ENCODE measurements around the gene SUFU.

SUFU gene

DNA sequence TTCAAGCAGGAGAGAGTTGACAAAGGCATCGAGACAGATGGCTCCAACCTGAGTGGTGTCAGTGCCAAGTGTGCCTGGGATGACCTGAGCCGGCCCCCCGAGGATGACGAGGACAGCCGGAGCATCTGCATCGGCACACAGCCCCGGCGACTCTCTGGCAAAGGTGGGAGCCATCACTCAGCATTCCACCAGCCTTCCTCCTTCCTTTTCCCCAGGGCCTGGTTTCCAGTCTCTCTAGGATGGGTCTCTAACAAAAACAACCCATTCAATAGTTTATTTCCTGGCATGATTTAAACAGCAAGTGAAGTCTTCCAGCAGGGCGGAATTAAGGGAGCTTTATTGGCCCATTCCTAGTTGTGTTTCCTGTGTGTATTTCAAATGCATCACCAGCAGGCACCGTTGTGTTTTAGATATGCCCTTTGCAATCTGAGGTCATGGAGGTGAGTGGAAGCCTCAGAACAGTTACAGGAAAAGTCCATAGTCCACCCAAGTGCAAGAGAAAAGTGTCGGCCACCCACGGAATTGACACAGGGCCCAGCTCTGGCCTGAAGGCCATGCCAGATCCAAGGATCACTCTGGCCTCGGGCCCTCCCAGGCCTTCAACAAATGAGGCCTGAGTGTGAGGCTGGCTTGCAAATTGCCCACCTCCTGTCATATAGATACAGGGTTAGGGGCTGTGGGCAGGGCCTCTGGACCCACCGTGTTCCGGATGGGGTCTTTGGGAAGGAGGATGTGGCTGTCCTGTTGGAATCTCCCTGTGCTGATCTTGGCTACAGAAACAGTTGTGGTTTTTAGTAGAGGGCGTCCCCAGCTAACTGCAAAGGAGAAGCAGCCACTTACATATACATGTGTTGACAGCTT, 93.6 kb downstream of the SUFU start:
- DNase-seq (ENCODE audit: low spot score) = peak; percentile 23

DNA sequence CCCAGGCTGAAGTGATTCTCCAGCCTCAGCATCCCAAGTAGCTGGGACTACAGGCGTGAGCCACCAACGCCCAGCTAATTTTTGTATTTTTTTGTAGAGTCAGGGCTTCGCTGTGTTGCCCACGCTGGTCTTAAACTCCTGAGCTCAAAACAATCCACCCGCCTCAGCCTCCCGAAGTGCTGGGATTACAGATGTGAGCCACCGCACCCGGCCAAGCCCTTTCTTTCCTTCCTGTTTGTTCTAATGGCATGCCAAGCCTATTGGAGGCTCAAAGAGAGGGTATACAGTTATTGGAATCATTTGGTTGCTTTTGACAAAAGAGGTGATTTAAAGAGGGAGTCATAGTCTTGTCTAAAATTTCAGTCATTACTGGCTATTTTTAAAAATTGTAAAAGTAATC, 94.5 kb downstream of the SUFU start:
- DNase-seq (ENCODE audit: low spot score) = no peak

DNA sequence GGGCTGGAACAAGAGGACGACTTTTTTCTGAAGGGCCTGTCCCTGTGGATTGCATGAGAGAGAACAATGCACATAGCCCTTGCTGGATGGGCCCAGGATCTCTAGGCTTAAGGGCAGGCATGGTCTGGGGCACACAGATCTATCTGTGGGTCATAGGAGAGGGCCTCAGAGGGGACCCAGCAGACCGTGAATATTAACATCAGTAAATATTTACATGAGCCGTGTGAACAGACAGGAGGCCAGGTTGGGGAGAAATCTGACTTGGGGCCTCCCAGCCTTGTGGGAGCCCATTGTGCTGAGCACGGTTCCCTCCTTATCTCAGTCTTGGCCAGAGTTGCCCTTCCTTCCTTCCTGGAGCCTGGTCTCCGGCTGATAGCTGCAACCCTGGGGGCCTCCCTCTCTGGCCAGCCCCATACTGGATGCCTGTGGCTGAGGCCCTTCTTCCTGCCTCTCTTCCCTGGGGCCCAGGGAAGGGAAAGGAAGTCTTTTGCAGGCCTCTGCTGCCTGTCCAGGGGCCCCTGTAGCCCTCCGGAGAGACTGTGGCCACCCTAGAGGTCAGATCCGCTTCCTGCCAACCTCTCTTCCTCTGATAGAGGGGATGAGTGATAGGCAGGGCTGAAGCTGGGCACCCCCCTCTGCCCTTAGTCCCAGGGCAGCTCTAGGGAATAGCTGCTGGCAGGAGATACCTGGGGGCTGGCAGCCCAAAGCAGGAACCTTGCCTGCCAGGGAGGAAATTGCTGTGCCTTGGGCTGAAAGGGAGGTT, 96.0 kb downstream of the SUFU start:
- DNase-seq (ENCODE audit: low spot score) = peak; percentile 63

DNA sequence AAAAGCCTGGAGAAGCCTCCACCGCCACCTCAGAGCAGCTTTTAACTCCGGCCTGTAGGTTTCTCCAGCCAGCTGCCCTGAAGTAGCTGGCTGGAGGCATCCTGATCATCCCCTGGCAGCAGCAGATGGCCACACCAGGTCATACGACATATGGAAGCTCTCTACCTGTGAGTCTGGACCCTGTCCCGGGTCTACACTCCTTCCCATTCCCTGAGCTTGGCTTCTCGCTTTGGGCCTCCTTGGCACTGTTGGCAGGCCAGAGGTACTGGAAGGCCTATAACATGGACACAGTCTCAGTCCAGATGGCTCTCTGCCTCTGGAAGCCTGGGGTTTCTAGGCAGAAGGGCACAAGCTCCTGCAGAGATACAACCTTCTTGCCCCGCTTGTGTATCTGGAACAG, 97.0 kb downstream of the SUFU start:
- DNase-seq (ENCODE audit: low spot score) = no peak

DNA sequence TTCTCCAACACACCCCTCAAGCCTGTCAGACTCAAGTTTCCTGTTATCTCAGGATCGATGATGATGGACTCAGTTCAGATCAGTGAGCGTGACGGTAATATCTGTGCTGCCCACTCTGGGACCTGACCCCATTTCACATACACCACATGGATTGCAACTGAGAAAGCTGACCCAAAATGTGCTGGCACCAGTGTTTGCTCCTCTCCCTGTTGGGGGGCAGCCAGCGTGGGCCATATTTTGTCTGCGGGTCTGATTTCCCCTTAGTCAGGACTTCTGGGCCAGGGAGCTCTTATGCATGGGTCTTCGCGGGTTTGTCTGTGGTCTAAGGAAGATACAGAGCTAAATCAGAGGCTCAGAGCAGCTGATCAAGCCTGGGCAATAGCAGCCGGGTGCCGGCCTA, 97.9 kb downstream of the SUFU start:
- DNase-seq (ENCODE audit: low spot score) = no peak

DNA sequence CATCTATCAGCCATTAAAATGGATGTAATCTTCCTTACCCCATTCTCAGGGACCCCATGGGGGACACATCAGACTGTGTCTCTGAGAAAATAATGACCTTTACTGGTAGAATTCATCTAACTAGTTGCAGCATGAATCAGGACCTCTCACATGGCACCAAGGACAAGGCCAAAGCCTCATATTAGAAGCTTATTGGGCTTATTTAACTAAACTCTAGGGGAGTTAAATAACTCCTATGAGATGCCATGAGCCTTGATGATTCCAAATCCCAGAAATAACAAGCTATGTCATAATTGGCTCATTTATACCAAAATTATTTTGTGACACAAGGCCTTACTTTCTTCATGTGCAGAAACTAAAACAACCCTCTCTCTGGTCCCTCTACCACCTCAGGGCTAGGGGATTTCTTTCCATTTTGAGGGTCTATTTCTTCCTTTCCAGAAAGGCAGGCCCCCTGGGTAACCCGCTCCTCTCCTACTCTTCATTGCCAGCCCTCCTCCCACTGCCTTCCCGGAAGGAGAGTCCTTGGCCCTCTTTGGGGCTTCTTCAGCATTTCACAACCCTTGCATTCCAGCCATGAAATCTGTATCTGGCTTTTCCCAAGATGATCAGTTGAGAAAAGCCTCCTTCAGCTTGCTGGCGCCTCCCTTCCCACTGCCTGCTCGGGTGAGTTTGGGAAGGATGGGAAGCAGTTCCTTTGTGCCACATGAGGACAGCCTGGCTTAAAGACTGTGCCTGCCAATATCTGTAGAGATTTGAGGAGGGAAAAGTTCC, 98.7 kb downstream of the SUFU start:
- no peak for DNase-seq (ENCODE audit: low spot score)

DNA sequence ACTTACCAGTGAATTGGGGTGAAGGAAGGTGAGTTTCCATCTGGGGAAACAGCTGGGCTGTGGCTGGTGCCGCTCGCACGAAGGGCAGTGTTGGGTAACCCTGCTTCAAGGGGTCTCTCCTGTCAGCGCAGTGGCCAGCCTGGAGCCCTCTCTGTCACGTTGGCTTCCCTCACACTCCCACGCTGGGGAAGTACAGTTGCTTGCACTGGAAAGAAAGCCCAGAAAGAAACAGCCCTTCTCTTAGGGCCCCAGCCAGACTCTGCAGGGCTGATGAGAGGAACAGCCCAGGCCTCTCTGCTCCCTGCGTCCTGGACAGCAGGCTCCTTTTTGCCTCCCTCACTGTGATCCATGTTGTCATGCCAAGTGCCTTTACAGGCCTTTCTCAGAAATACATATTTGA, 100.2 kb downstream of the SUFU start:
- DNase-seq (ENCODE audit: low spot score) = no peak

DNA sequence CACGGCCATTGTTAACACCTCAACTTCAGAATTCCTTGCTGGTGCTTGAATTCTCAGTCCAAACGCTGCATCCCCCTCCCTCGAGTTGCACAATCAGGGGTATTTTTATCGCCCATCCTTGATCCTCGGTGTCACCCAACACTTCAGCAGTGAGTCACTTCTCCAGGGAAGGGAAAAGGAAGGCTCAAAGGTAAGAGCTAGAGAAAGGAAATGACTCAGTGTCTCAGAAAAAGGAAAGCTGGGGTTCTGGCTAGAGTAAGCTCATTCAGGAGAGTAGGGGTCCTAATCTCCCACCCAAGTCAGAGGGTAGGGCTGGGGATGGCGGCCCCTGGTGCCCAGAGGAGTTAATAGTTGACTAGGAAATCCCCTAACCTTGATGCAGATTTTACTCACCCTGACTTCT, 100.7 kb downstream of the SUFU start:
- no peak for DNase-seq (ENCODE audit: low spot score)

DNA sequence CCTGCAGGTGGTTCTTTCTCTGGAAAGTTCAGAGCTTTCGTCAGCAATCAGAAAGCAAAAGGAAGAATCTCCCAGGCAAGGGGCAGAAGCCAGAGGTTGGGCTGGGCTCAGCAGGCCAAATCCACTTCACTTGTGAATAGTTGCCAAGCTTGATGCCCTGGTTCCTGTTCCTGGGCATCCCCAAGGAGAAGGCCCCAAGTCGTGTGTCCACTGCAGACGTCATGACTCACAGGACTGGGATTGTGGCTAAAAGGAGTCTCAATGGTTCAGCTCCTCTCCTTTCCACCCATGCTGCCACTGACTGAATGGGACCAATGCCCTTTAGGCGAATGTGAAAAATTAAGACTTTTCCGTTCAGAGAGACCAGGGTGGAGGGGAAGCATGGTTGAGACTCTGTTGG, 101.9 kb downstream of the SUFU start:
- no peak for DNase-seq (ENCODE audit: low spot score)

DNA sequence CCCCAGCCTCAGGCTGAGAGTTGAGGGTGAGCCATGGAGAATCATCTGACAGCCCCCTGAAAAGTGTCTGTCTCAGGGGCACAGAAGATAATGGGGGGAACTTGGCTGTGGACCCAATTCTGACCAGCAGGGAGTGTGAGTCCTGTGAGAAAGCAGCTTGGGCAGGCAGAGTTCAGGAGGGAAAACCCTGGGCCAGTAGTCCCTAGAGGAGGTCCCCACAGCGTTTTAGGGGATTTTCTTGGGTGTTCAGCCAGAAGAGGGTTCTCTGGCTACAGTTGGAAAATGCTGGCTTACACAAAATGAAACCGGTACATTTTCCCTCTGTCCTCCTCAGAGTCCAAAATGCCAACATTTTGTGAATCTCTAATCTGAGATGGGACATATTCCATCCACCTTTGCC, 104.7 kb downstream of the SUFU start:
- DNase-seq (ENCODE audit: low spot score) = no peak

DNA sequence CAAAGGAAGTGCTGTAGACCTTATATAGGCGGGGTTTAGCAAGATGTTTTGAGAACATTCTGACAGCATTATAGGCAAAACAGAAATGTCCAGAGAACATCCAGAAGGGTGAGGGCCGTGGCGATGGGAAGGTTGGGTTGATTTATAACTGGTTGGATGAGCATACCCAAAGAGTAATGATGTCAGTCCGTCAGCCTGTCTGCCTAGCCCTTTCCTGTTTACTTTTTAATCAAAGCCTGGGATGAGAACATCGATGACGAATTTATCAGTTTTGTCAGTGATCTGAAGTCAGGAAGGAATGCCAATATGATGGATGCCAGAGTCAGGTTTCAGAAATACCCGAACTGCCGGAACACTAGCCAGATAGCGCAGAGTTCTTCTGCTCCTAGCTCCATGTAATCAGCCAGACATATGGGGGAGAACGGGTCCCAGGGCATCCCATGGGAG, 106.7 kb downstream of the SUFU start:
- DNase-seq (ENCODE audit: low spot score) = no peak

DNA sequence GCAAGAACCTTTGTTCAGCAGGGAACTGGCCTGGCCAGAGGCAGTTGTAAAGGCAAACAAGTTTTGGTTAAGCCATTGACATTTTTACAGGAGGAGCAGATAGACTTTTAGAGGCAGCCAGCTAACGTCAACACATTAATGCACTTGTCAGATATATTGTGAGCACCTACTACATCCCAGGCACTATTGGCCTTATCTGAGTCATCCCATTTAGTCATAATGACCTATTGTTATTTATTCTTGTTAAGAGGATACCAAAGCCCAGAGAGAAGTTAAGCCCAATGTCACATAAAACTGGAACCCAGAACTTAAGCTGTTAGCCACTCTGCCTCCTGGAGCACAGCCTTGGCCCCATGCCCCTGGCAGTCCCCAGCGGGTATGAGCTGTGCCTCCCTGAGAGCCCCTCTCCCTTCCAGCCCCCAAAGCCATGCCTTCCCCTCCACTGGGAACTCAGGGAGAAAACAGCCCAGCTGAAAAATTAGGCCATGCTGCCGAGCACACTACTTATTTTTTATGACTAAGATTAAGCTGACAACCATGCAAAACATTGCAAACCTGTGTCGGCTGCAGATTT, 107.8 kb downstream of the SUFU start:
- DNase-seq (ENCODE audit: low spot score) = no peak

DNA sequence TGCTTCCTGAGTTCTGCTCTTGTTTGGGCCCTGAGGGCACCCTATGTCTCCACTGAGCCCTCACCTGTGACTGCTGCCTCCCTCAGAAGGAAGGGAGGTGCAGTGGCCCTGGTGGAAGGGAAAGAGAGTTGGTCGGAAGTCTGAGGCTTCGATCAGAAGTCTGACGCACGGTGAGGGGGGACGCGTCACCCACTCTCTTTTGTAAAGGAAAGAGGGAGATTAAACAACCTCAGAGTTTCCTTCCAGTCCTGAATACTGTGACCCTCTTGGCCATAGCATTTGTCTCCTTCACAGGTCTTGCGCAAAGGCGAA, 109.1 kb downstream of the SUFU start:
- no peak for DNase-seq (ENCODE audit: low spot score)

DNA sequence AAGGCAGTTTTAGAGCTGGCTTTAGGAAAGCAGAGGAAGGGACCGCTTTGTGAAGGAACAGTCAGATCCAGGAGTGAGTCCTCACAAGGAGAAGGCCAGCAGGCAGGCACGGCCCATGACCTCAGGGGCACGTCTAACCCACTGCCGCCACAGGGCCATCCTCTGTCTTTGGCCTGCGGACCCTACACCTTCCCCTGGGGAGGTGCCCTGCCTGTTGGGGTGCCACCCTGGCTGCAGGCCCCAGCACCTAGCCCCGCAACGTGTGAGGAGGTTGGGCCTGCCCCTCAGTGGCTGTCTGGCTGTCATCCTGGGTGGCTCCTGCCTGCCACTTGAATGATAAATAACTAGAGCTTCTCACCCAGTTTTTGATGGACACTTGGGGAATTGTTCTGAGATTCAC, 109.5 kb downstream of the SUFU start:
- DNase-seq (ENCODE audit: low spot score) = no peak

DNA sequence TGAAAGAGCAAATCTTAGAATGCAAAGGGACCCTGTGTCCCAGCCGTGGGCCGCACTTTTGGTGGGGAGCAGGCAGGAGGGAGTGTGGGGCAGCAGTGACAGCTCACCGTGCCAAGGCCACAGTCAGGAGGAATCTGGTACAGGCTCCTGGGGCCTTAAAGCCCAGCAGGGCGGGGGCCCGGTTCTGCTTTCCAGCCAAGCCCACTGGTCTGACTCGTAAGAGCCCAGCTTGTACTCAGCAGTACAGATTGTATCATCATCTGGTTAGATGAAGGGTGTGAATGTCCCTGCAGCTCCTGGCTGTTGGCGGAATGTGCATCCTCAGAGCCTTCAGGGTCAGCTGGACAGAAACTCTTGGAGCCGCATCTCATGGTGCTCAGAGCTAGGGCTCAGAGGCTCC, 110.0 kb downstream of the SUFU start:
- no peak for DNase-seq (ENCODE audit: low spot score)

DNA sequence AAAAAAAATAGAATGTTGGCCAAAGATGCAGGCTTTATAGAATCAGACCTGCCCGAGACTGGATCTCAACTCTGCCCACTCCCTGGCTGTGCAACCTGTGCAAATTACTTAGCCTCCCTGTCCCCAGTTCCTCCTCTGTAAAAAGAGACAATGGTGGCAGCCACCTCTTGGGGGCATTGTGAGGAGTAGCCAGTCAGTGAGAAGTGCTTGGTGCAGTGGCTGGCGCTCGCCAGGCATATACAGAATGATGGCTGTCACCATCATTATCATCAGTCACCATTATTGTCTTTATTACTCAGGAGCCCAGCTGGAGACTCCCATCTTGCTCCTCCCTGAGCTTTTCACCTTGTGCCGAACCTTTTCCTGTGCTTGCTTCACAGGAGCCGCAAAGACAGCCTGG, 111.1 kb downstream of the SUFU start:
- no peak for DNase-seq (ENCODE audit: low spot score)

DNA sequence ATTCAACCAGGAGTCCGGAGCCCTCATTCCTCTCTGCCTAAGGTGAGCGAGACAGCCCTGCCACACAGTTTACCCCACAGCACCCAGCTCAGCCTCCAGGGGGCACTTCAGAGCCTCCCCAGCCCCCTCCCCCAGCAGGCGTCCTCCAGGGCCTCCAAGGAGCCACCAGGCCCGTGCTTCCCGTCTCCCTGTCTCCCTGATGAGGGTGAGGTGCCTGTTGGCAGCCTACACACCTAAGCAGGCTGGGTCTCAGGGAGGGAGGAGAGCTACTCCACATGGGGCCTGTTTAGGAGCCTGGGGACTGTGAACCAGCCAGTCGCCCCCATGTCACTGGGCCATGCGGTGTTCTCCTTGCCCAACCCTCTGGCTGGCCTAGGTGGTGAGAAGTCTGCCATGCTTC, 111.6 kb downstream of the SUFU start:
- no peak for DNase-seq (ENCODE audit: low spot score)

DNA sequence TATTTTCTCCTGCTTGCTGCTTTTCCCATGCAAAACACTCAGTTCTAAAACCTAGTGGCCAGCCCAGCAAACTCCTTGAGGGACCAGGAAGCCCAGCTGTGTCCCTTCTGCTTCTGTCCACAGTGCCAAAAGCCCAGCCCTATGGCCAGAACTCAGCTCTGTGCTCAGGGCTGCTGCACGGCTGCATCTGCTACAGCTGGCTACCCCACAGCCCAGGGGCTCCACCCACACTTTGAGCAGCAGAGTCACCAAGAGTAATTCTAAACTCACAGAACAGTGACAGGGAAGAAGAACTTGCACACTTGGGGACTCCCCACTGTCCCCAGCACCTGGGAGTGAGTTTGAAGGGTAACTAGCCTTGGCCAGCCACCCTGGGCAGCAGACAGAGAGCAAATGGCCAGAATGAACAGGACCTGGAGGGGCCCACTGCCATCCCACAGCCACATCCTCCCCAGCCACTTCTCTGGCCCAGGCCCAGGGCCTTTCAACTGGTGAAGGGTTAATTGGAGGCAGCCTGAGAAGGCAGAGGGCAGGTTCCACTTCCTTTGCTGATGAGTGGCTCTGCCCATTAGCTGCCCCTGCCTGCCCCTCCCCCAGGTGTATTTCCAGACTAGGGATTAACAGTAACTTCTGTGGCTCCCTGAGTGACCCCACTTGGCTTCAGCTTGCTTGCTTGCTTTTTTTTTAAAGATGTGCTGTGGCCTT, 112.4 kb downstream of the SUFU start:
- no peak for DNase-seq (ENCODE audit: low spot score)

DNA sequence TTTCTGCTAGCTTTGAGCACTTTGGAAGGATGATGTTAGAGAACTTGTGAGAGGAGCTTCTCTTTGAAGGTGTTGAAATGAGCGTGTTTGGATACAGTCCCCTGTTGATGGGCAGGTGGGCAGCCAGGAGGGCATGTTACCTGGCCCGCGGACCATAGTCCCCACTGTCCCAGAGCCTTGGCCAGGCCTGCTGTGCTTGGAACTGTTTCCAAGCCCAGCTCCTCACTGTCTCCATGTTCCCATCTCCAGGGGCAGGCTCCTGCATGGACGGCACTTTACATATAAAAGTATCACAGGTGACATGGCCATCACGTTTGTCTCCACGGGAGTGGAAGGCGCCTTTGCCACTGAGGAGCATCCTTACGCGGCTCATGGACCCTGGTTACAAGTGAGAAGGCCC, 113.3 kb downstream of the SUFU start:
- DNase-seq (ENCODE audit: low spot score) = no peak

DNA sequence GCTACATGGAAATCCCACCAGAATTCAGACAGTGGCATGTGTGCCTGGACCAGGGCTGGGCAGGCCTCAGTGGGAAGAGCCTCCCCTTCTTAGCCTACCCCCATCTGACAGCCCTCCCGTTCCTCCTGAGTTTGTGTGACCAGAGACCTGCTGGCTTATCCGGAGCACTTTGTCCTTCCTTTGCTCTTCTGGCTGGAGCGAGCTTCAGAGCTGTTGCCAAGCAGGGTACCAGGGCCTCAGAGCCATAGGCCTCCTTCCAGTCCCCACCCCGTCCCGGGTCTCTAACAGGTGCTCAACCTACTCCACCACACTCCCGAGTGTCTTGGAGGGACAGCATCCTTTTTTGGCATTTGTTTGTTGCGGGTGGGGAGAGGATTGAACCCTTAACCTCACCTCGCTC, 114.0 kb downstream of the SUFU start:
- no peak for DNase-seq (ENCODE audit: low spot score)

DNA sequence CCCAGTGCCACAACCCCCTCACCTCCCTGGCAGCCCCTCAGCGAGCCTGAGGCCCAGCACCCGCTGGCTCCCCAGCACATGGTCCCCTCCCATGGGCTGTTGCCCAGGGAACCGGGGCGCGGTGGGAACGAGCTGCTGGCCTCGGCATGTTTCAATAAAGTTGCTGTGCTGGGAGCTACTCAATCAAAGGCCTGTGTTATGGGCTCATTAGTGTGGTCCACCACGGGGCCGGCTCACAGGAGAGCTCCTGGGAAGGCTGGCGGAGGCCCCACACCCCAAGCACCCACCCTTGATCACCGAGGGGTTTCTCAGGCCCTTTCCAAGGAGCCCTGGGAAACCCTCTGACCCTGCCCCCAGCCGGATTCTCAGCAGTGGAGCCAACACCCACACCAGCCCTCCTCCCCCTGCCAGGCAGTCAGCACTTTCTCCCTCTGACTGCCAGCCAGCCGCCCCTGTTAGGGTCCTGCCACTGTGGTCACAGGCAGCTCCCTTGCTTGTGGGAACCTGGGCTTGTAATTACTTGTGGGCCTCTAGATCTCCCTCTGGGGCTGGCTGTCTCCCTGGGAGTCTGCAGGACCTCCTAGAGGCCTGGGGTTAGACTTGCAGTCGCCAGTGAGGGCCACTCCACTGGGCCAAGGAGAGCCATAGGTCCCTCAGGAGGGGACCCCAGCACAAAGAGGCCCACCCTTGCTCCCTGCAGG, 115.7 kb downstream of the SUFU start:
- no peak for DNase-seq (ENCODE audit: low spot score)
